OCI-LY1 (cell line): ENCODE measurements around the gene CR1.

Experiments used
- H2AFZ ChIP-seq: fragments of 200-600 bp; sonication (generic), shearing (Covaris generic); 2 replicates; pipeline ENCODE4 v1.6.0; 2014; ENCODE audit warnings: antibody characterized with exemption, mild to moderate bottlenecking, low read length
- H3F3A ChIP-seq: fragments of 200-600 bp; sonication (generic), shearing (Covaris generic); 2 replicates; pipeline ENCODE4 v1.6.0; 2014; ENCODE audit warnings: mild to moderate bottlenecking, antibody characterized with exemption, low read length, moderate library complexity; ENCODE audit not compliant: insufficient read depth
- H3K27ac ChIP-seq: fragments of 200-600 bp; sonication (generic); 2 replicates; pipeline ENCODE4 v1.5.1; 2014; ENCODE audit warnings: low read length, mixed run types, mild to moderate bottlenecking, low read depth; ENCODE audit not compliant: poor library complexity, severe bottlenecking
- H3K27me3 ChIP-seq: fragments of 200-600 bp; sonication (generic); 2 replicates; pipeline ENCODE4 v1.6.0; 2014; ENCODE audit warnings: antibody characterized with exemption, mild to moderate bottlenecking, low read length, moderate library complexity; ENCODE audit not compliant: insufficient read depth
- H3K36me3 ChIP-seq: fragments of 200-600 bp; sonication (generic); 2 replicates; pipeline ENCODE4 v1.6.1; 2014; ENCODE audit warnings: mild to moderate bottlenecking, antibody characterized with exemption, low read length, moderate library complexity, mixed read lengths; ENCODE audit not compliant: insufficient read depth
- H3K4me1 ChIP-seq: fragments of 200-600 bp; sonication (generic); 2 replicates; pipeline ENCODE4 v1.5.1; 2014; ENCODE audit warnings: mild to moderate bottlenecking, low read length, moderate library complexity; ENCODE audit not compliant: insufficient read depth, severe bottlenecking
- H3K4me2 ChIP-seq: fragments of 200-600 bp; sonication (generic), shearing (Covaris generic); 2 replicates; pipeline ENCODE4 v1.6.1; 2014; ENCODE audit warnings: low read length
- H3K4me3 ChIP-seq: fragments of 200-600 bp; sonication (generic); 2 replicates; pipeline ENCODE4 v1.5.1; 2014; ENCODE audit warnings: low read length, low read depth, mild to moderate bottlenecking, mixed read lengths; ENCODE audit not compliant: poor library complexity, severe bottlenecking
- H3K79me2 ChIP-seq: fragments of 200-600 bp; shearing (Covaris generic); 2 replicates; pipeline ENCODE4 v1.6.1; 2016; ENCODE audit warnings: mixed run types, low read length, mixed read lengths; ENCODE audit not compliant: insufficient read depth
- H3K9ac ChIP-seq: fragments of 200-600 bp; sonication (generic), shearing (Covaris generic); 2 replicates; pipeline ENCODE4 v1.6.1; 2014; ENCODE audit warnings: mild to moderate bottlenecking, low read length, mixed read lengths
- H3K9me2 ChIP-seq: fragments of 200-600 bp; sonication (generic), shearing (Covaris generic); 2 replicates; pipeline ENCODE4 v1.6.1; 2014; ENCODE audit warnings: low read depth, mild to moderate bottlenecking, low read length, mixed read lengths
- H3K9me3 ChIP-seq: fragments of 200-600 bp; shearing (Covaris generic); 2 replicates; pipeline ENCODE4 v1.6.1; 2014; ENCODE audit warnings: low read length, mixed read lengths
- H4K20me1 ChIP-seq: fragments of 200-600 bp; sonication (generic), shearing (Covaris generic); 2 replicates; pipeline ENCODE4 v1.6.0; 2016; ENCODE audit warnings: mild to moderate bottlenecking, low read length; ENCODE audit not compliant: insufficient read depth
- CTCF ChIP-seq: fragments of 200-600 bp; sonication (generic), shearing (Covaris generic); IDR thresholded peaks from 2 replicates; pipeline ENCODE4 v1.5.1; 2017; ENCODE audit warnings: mild to moderate bottlenecking, antibody characterized with exemption, low read length, moderate library complexity, mixed read lengths
- EZH2 ChIP-seq: fragments of 200-600 bp; sonication (generic), shearing (Covaris generic); IDR thresholded peaks from 2 replicates; pipeline ENCODE4 v1.8.0; 2017; ENCODE audit warnings: borderline replicate concordance, mixed run types, mild to moderate bottlenecking, antibody characterized with exemption, low read length, moderate library complexity, mixed read lengths

CR1 gene

GRCh38 chr1:207461649-207462048 is 34.3 kb upstream of the CR1 start:
- Histone ChIP-seq H3K4me2 (no peak overlapping the region), H3K9me3 (no peaks in the 10 kb centered on the region), H3K36me3 (no peaks in the 10 kb centered on the region), H3K79me2 (no peaks in the 10 kb centered on the region), H3K27me3 (peaks cover 3% of the 10 kb centered on the region; the same call in 1 of the 2 replicates), H3K9me2 (no peaks in the 10 kb centered on the region), H2AFZ (no peak overlapping the region), H3K4me1 (no peaks in the 10 kb centered on the region), H3K27ac (no peak overlapping the region), H3K4me3 (no peak overlapping the region), H3K9ac (no peak overlapping the region), H3F3A (no peaks in the 10 kb centered on the region), H4K20me1 (no peaks in the 10 kb centered on the region)
- TF ChIP-seq CTCF (no peak), EZH2 (no peak)

- TF ChIP-seq EZH2 (no peak), CTCF (no peak)
- no peaks in the 10 kb centered on the region for H3K36me3 ChIP-seq
- no peaks in the 10 kb centered on the region for H3F3A ChIP-seq
- no peaks in the 10 kb centered on the region for H4K20me1 ChIP-seq
- no peak overlapping the region for H3K27ac ChIP-seq
- no peak overlapping the region for H3K9ac ChIP-seq
- no peak overlapping the region for H3K4me2 ChIP-seq
- H3K4me3 ChIP-seq = no peak overlapping the region
- no peaks in the 10 kb centered on the region for H3K79me2 ChIP-seq
- H2AFZ ChIP-seq = no peak overlapping the region
- H3K27me3 ChIP-seq = peaks cover 3% of the 10 kb centered on the region; the same call in 1 of the 2 replicates
- no peaks in the 10 kb centered on the region for H3K9me2 ChIP-seq
- no peaks in the 10 kb centered on the region for H3K4me1 ChIP-seq
- no peaks in the 10 kb centered on the region for H3K9me3 ChIP-seq
Measured at GRCh38 chr1:207462535-207462934, 33.4 kb upstream of the CR1 start.

- no peaks in the 10 kb centered on the region for H3K9me2 ChIP-seq
- no peaks in the 10 kb centered on the region for H3K4me1 ChIP-seq
- TF ChIP-seq EZH2 (no peak), CTCF (no peak)
- no peak overlapping the region for H2AFZ ChIP-seq
- H4K20me1 ChIP-seq = no peaks in the 10 kb centered on the region
- no peak overlapping the region for H3K27ac ChIP-seq
- no peak overlapping the region for H3K4me2 ChIP-seq
- no peaks in the 10 kb centered on the region for H3K36me3 ChIP-seq
- H3K79me2 ChIP-seq = no peaks in the 10 kb centered on the region
- peaks cover 3% of the 10 kb centered on the region; the same call in 1 of the 2 replicates for H3K27me3 ChIP-seq
- H3F3A ChIP-seq = no peaks in the 10 kb centered on the region
- H3K9ac ChIP-seq = no peak overlapping the region
- no peaks in the 10 kb centered on the region for H3K9me3 ChIP-seq
- H3K4me3 ChIP-seq = no peak overlapping the region
Measured at GRCh38 chr1:207463021-207463420, 32.9 kb upstream of the CR1 start.
